Upper lobe of left lung (tissue), 4 donors: ENCODE data around the gene SERPINE3.

Source experiments
- CTCF ChIP-seq, 6 experiments: fragments of 450-650 bp in 4 of 6; fragments of 200-600 bp in 2 of 6; sonication (generic) in 2 of 6; IDR thresholded peaks; one replicate each; pipeline ENCODE4 v1.5.1; 2016 to 2019; ENCODE audit warnings: antibody characterized with exemption in 6 of 6
- EP300 ChIP-seq, 4 donors: sonication (generic); formaldehyde crosslinking; IDR thresholded peaks; one replicate each; pipeline ENCODE4 v1.5.1; 2017; ENCODE audit warnings: antibody characterized with exemption in 4 of 4, control low read depth in 2 of 4
- POLR2A ChIP-seq, 4 donors: fragments of 450-650 bp; IDR thresholded peaks; one replicate each; pipeline ENCODE4 v1.5.1; 2016 to 2017; ENCODE audit warnings: antibody characterized with exemption in 4 of 4, mild to moderate bottlenecking in 2 of 4
- POLR2AphosphoS5 ChIP-seq, 2 donors: sonication (generic); formaldehyde crosslinking; IDR thresholded peaks; one replicate each; pipeline ENCODE4 v1.5.1; 2017; ENCODE audit warnings: antibody characterized with exemption in 2 of 2

- TF ChIP-seq CTCF (IDR thresholded peaks at IDR 0.05) (no peak), EP300 (IDR thresholded peaks at IDR 0.05) (no peak), POLR2A (IDR thresholded peaks at IDR 0.05) (no peak), POLR2AphosphoS5 (IDR thresholded peaks at IDR 0.05) (no peak)
Measured at GRCh38 chr13:51339354-51339753, at the start of gene SERPINE3.
